Ecto neural progenitor cell (in vitro differentiated cells): Measurements from ENCODE around the gene MAEL.

Experiments
- DNase-seq: peaks from one replicate; pipeline ENCODE4 v3.0.0-alpha.2; 2018; ENCODE audit warnings: low spot score

MAEL gene

GRCh38 chr1:167056529-167057231 is 67.6 kb downstream of the MAEL start:
- DNase-seq, result no peak

DNA sequence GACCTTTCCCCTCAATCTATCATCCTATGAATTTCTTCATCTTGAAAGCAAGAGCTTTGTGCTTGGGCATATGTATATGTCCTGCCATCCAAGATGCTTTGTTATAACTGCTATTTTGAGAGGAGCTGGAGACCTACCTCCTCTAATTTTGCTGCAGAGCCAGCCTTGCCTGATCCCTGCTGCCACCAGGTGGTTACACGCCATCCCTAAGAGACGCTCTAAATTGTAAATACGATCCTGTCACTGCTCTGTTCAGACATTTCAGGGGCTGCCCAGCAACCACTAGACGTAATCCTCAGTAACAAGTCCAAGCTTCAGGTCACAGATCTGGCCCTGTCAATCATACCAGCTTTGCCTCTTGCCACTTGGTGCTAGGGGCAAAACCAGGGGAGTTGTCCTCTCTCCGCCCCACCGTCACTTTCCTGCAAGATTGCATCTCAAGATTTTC is 68.2 kb downstream of the MAEL start:
- peak; percentile 72 for DNase-seq

DNA sequence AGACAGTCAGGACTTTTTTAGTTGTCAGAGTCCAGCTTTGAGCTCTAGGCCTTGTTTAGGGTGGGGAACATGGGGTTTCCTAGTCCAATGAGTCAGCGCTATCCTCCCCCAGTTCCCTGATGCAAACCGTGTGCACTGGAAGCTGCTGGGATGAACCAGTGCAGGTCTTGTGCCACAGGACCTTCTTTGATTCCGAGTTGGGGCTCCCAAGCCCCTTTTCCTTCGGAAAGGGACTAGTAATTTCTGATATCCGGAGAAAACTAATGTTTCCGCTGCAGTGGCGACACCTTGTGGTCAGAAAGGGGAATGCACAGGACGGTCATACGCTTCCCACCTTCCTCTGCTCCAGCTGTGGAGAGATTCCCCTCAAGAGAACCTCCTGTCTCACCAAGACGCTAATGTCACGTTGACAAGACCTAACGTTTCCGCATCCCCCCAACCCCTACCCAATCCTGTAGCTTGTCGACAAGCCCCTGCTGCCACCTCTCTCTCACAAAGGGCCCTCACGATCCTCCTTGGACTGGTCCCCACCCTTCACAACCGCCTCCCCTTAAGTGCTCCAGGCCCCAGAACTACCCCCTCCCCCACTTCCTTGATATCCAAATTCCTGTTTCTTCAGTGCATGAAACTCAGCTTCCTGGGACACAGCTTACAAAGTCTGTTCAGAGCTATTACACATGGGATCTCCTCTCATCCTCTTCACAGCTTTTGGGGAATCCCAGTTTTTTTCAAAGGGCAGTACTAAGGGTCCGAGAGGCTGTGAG is 70.1 kb downstream of the MAEL start:
- DNase-seq, result peak; percentile 87

- DNase-seq, result no peak
These were observed 70.7 kb downstream of the MAEL start for GRCh38 chr1:167059809-167060107.

- no peak for DNase-seq
These were observed 71.3 kb downstream of the MAEL start for GRCh38 chr1:167060141-167061072.

- peak; percentile 34 for DNase-seq
These were observed 72.0 kb downstream of the MAEL start for GRCh38 chr1:167061073-167061464.

DNA sequence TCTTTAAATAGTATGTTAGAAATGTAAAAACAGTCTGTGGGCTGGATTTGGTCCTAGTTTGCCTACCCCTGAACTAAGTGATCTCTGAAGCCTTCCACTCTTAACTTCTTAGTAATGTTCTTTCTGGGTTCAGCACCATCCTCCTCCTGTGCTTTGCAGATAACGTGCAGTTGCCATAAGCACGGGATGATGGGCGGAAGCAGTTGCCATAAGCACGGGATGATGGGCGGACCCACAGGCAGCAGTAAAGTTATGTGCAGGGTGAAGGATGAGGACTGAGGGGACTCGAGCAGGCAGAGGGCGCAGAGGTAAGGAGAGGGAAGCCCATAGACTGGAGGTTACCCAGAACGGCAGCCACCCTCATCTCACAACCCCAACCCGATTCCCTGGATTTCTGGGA is 75.5 kb downstream of the MAEL start:
- no peak for DNase-seq

GRCh38 chr1:167065471-167065870 is 76.4 kb downstream of the MAEL start:
- no peak for DNase-seq

GRCh38 chr1:167066333-167067122 is 77.4 kb downstream of the MAEL start:
- peak; percentile 91 for DNase-seq

DNA sequence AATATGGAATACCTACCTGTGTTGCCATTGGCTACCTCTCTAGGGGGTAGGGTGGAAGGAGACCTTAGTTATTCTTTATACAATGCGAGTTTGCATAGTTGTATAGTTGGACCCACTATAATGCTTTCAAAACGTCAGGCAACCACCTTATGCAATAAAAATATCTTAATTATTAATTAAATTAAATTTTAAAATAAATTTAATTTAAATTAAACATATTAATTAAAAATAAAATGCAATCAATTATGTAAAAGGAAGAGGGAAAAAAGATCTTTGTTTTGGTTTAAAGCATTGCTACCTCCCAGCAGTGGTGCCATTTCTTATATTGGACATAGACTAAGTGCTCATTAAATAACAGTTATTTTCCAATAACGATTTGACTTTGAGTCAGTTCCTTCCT is 78.8 kb downstream of the MAEL start:
- DNase-seq, result no peak

GRCh38 chr1:167068761-167069160 is 79.7 kb downstream of the MAEL start:
- no peak for DNase-seq

GRCh38 chr1:167071286-167071685 is 82.2 kb downstream of the MAEL start:
- no peak for DNase-seq
